Measurements from ENCODE around the gene ERCC1.

The ERCC1 gene

GRCh38 chr19:45419895-45420294, 3.8 kb downstream of the ERCC1 start:
- H3K14ac ChIP-seq (ENCODE audit: low read length): no peak overlapping the region
- no peak overlapping the region for H2BK12ac ChIP-seq (ENCODE audit: low read length)
- H3K27ac ChIP-seq (replicated peaks; ENCODE audit: low read length): no peak overlapping the region
- no peak for DNase-seq (ENCODE audit: low spot score)
- no peak overlapping the region for H2AK5ac ChIP-seq (ENCODE audit: low read depth, low read length)
- H2BK120ac ChIP-seq (ENCODE audit: low read depth, low read length): no peak overlapping the region
- no peak overlapping the region for H3K4me3 ChIP-seq (ENCODE audit: low read length in 2 of 2)
- H3K79me1 ChIP-seq (ENCODE audit: low read depth, low read length): peaks cover 4% of the 10 kb centered on the region
- H2BK15ac ChIP-seq (ENCODE audit: low read length): no peak overlapping the region
- peaks cover 6 to 10% of the 10 kb centered on the region in 2 donors for H3K4me1 ChIP-seq (ENCODE audit: control insufficient read depth in 2 of 2, insufficient read depth in 1 of 2, low read depth in 1 of 2, low read length in 2 of 2)
- H2BK5ac ChIP-seq (ENCODE audit: low read length): no peak overlapping the region
- H3K27me3 ChIP-seq (ENCODE audit: control insufficient read depth in 3 of 3, insufficient read depth in 3 of 3, low read depth in 1 of 3, low read length in 3 of 3): no peaks in the 10 kb centered on the region
- peaks cover 26 to 66% of the 10 kb centered on the region in 2 donors for H3K36me3 ChIP-seq (replicated peaks in 1 of 2; ENCODE audit: control insufficient read depth in 2 of 2, insufficient read depth in 2 of 2, low read length in 2 of 2)
- no peak overlapping the region for H2AFZ ChIP-seq (ENCODE audit: low read length)
- no peak overlapping the region for H3K4ac ChIP-seq (ENCODE audit: low read length)
- no peak overlapping the region for H3K23ac ChIP-seq (ENCODE audit: low read depth, low read length, poor library complexity)
- H4K91ac ChIP-seq (ENCODE audit: low read depth, low read length, poor library complexity): no peak overlapping the region
- no peak overlapping the region for H4K8ac ChIP-seq (ENCODE audit: low read depth, low read length)
- WGBS, 2 donors (ENCODE audit: extremely low coverage in 2 of 2, insufficient read length in 2 of 2, insufficient replicate concordance in 1 of 2): no CpG with 5 or more reads among the region's 3 CpGs
- no peak overlapping the region for H3K4me2 ChIP-seq (ENCODE audit: insufficient read depth, low read length, poor library complexity, severe bottlenecking)
- H3K18ac ChIP-seq (ENCODE audit: low read length): no peak overlapping the region
- no peaks in the 10 kb centered on the region for H3K9me3 ChIP-seq (replicated peaks in 1 of 2; ENCODE audit: control insufficient read depth in 2 of 2, insufficient read depth in 1 of 2, low read depth in 1 of 2, low read length in 2 of 2)
- H3K9ac ChIP-seq (ENCODE audit: low read depth, low read length, poor library complexity): no peak overlapping the region

DNA sequence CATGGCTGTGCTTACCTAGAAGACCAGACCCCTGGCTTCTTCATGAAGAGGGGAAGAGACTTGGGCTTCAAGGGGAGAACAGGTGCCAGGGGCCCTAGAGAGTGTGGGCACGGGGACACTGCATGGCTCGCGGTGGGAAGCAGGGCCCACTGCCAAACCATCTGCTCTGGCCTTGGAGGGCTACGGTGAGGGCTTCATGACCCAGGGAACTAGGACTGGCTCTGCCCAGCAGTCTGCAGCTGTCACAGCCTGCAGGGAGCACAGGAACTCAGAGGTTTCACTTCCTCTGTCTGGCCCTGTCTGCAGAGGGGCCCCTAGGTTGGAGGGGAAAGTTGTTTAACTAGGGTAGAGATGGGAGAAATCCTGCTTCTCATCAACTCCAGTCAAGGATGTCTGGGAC, 4.3 kb downstream of the ERCC1 start:
- Histone ChIP-seq H3K79me1 (ENCODE audit: low read depth, low read length) (peaks cover 4% of the 10 kb centered on the region), H4K91ac (ENCODE audit: low read depth, low read length, poor library complexity) (no peak overlapping the region), H3K9ac (ENCODE audit: low read depth, low read length, poor library complexity) (no peak overlapping the region), H3K23ac (ENCODE audit: low read depth, low read length, poor library complexity) (no peak overlapping the region), H3K18ac (ENCODE audit: low read length) (no peak overlapping the region), H2BK5ac (ENCODE audit: low read length) (no peak overlapping the region), H2AFZ (ENCODE audit: low read length) (no peak overlapping the region), H3K9me3 (replicated peaks in 1 of 2; ENCODE audit: control insufficient read depth in 2 of 2, insufficient read depth in 1 of 2, low read depth in 1 of 2, low read length in 2 of 2) (no peaks in the 10 kb centered on the region), H3K27me3 (ENCODE audit: control insufficient read depth in 3 of 3, insufficient read depth in 3 of 3, low read depth in 1 of 3, low read length in 3 of 3) (no peaks in the 10 kb centered on the region), H2AK5ac (ENCODE audit: low read depth, low read length) (no peak overlapping the region), H3K4ac (ENCODE audit: low read length) (no peak overlapping the region), H3K4me2 (ENCODE audit: insufficient read depth, low read length, poor library complexity, severe bottlenecking) (no peak overlapping the region), H3K14ac (ENCODE audit: low read length) (no peak overlapping the region), H2BK15ac (ENCODE audit: low read length) (no peak overlapping the region), H3K27ac (replicated peaks; ENCODE audit: low read length) (no peak overlapping the region), H4K8ac (ENCODE audit: low read depth, low read length) (no peak overlapping the region), H3K4me1 (ENCODE audit: control insufficient read depth in 2 of 2, insufficient read depth in 1 of 2, low read depth in 1 of 2, low read length in 2 of 2) (peaks cover 6 to 10% of the 10 kb centered on the region in 2 donors), H3K36me3 (replicated peaks in 1 of 2; ENCODE audit: control insufficient read depth in 2 of 2, insufficient read depth in 2 of 2, low read length in 2 of 2) (peaks cover 31 to 71% of the 10 kb centered on the region in 2 donors), H2BK120ac (ENCODE audit: low read depth, low read length) (no peak overlapping the region), H3K4me3 (ENCODE audit: low read length in 2 of 2) (no peak overlapping the region), H2BK12ac (ENCODE audit: low read length) (no peak overlapping the region)
- DNase-seq (ENCODE audit: low spot score): no peak
- WGBS, 2 donors (ENCODE audit: extremely low coverage in 2 of 2, insufficient read length in 2 of 2, insufficient replicate concordance in 1 of 2): no CpG with 5 or more reads among the region's 4 CpGs

- H3K79me1 ChIP-seq (ENCODE audit: low read depth, low read length): peaks cover 4% of the 10 kb centered on the region
- H2BK15ac ChIP-seq (ENCODE audit: low read length): no peak overlapping the region
- H4K8ac ChIP-seq (ENCODE audit: low read depth, low read length): no peak overlapping the region
- no peak overlapping the region for H3K4ac ChIP-seq (ENCODE audit: low read length)
- H3K4me3 ChIP-seq (ENCODE audit: low read length in 2 of 2): no peak overlapping the region
- H3K18ac ChIP-seq (ENCODE audit: low read length): no peak overlapping the region
- no peak overlapping the region for H2BK120ac ChIP-seq (ENCODE audit: low read depth, low read length)
- no peak overlapping the region for H2BK12ac ChIP-seq (ENCODE audit: low read length)
- no peak overlapping the region for H2BK5ac ChIP-seq (ENCODE audit: low read length)
- DNase-seq (ENCODE audit: low spot score): no peak
- no peak overlapping the region for H3K14ac ChIP-seq (ENCODE audit: low read length)
- no CpG with 5 or more reads among the region's 9 CpGs for WGBS, 2 donors (ENCODE audit: extremely low coverage in 2 of 2, insufficient read length in 2 of 2, insufficient replicate concordance in 1 of 2)
- no peaks in the 10 kb centered on the region for H3K27me3 ChIP-seq (ENCODE audit: control insufficient read depth in 3 of 3, insufficient read depth in 3 of 3, low read depth in 1 of 3, low read length in 3 of 3)
- H3K9ac ChIP-seq (ENCODE audit: low read depth, low read length, poor library complexity): no peak overlapping the region
- no peak overlapping the region for H2AFZ ChIP-seq (ENCODE audit: low read length)
- H3K27ac ChIP-seq (replicated peaks; ENCODE audit: low read length): no peak overlapping the region
- H2AK5ac ChIP-seq (ENCODE audit: low read depth, low read length): no peak overlapping the region
- peaks cover 4 to 5% of the 10 kb centered on the region in 2 donors for H3K4me1 ChIP-seq (ENCODE audit: control insufficient read depth in 2 of 2, insufficient read depth in 1 of 2, low read depth in 1 of 2, low read length in 2 of 2)
- peaks cover 35 to 77% of the 10 kb centered on the region in 2 donors for H3K36me3 ChIP-seq (replicated peaks in 1 of 2; ENCODE audit: control insufficient read depth in 2 of 2, insufficient read depth in 2 of 2, low read length in 2 of 2)
- no peak overlapping the region for H3K4me2 ChIP-seq (ENCODE audit: insufficient read depth, low read length, poor library complexity, severe bottlenecking)
- no peak overlapping the region for H4K91ac ChIP-seq (ENCODE audit: low read depth, low read length, poor library complexity)
- no peaks in the 10 kb centered on the region for H3K9me3 ChIP-seq (replicated peaks in 1 of 2; ENCODE audit: control insufficient read depth in 2 of 2, insufficient read depth in 1 of 2, low read depth in 1 of 2, low read length in 2 of 2)
- no peak overlapping the region for H3K23ac ChIP-seq (ENCODE audit: low read depth, low read length, poor library complexity)
These were observed 4.9 kb downstream of the ERCC1 start for GRCh38 chr19:45418802-45419201.

- Histone ChIP-seq H2BK12ac (ENCODE audit: low read length) (no peak overlapping the region), H2BK15ac (ENCODE audit: low read length) (no peak overlapping the region), H3K4ac (ENCODE audit: low read length) (no peak overlapping the region), H2BK120ac (ENCODE audit: low read depth, low read length) (no peak overlapping the region), H3K9me3 (replicated peaks in 1 of 2; ENCODE audit: control insufficient read depth in 2 of 2, insufficient read depth in 1 of 2, low read depth in 1 of 2, low read length in 2 of 2) (no peaks in the 10 kb centered on the region), H3K79me1 (ENCODE audit: low read depth, low read length) (no peaks in the 10 kb centered on the region), H2BK5ac (ENCODE audit: low read length) (no peak overlapping the region), H3K27ac (replicated peaks; ENCODE audit: low read length) (no peak overlapping the region), H3K36me3 (replicated peaks in 1 of 2; ENCODE audit: control insufficient read depth in 2 of 2, insufficient read depth in 2 of 2, low read length in 2 of 2) (peaks cover 38 to 88% of the 10 kb centered on the region in 2 donors), H4K91ac (ENCODE audit: low read depth, low read length, poor library complexity) (no peak overlapping the region), H3K27me3 (ENCODE audit: control insufficient read depth in 3 of 3, insufficient read depth in 3 of 3, low read depth in 1 of 3, low read length in 3 of 3) (no peaks in the 10 kb centered on the region), H2AFZ (ENCODE audit: low read length) (no peak overlapping the region), H4K8ac (ENCODE audit: low read depth, low read length) (no peak overlapping the region), H3K4me3 (ENCODE audit: low read length in 2 of 2) (no peak overlapping the region), H3K18ac (ENCODE audit: low read length) (no peak overlapping the region), H3K4me2 (ENCODE audit: insufficient read depth, low read length, poor library complexity, severe bottlenecking) (no peak overlapping the region), H3K4me1 (ENCODE audit: control insufficient read depth in 2 of 2, insufficient read depth in 1 of 2, low read depth in 1 of 2, low read length in 2 of 2) (no peaks in the 10 kb centered on the region), H2AK5ac (ENCODE audit: low read depth, low read length) (no peak overlapping the region), H3K14ac (ENCODE audit: low read length) (no peak overlapping the region), H3K23ac (ENCODE audit: low read depth, low read length, poor library complexity) (no peak overlapping the region), H3K9ac (ENCODE audit: low read depth, low read length, poor library complexity) (no peak overlapping the region)
- no peak for DNase-seq (ENCODE audit: low spot score)
- WGBS, 2 donors (ENCODE audit: extremely low coverage in 2 of 2, insufficient read length in 2 of 2, insufficient replicate concordance in 1 of 2): no CpG with 5 or more reads among the region's 4 CpGs
These were observed 6.6 kb downstream of the ERCC1 start for GRCh38 chr19:45417151-45417550.
